PFSK-1 (cell line): ENCODE data around the gene SH2D4B.

ENCODE experiments used
- FOXP2 ChIP-seq: optimal IDR thresholded peaks from 2 replicates; pipeline ENCODE3; 2011; ENCODE audit warnings: borderline replicate concordance, control low read depth, inconsistent platforms; ENCODE audit not compliant: insufficient read depth; ENCODE audit errors: extremely low read length, extremely low read depth
- POLR2AphosphoS5 ChIP-seq: IDR thresholded peaks from 2 replicates; pipeline ENCODE4 v1.6.1; 2012; ENCODE audit warnings: low read depth, mild to moderate bottlenecking, control low read depth, low read length, moderate library complexity
- REST ChIP-seq, 2 experiments: IDR thresholded peaks; 2 replicates each; pipeline versions ENCODE4 v1.6.1 to v1.8.0; 2011 to 2012; ENCODE audit warnings: low read depth in 2 of 2, low read length in 2 of 2, control low read depth in 1 of 2, inconsistent platforms in 1 of 2, mild to moderate bottlenecking in 1 of 2, moderate library complexity in 1 of 2; ENCODE audit not compliant: insufficient read depth in 1 of 2
- SIN3A ChIP-seq: IDR thresholded peaks from 2 replicates; pipeline ENCODE4 v1.6.1; 2012; ENCODE audit warnings: mild to moderate bottlenecking, low read length, moderate library complexity, borderline replicate concordance; ENCODE audit not compliant: insufficient read depth
- TAF1 ChIP-seq: IDR thresholded peaks from 2 replicates; pipeline ENCODE4 v1.6.1; 2012; ENCODE audit warnings: low read length, control low read depth, borderline replicate concordance; ENCODE audit not compliant: insufficient read depth

The SH2D4B gene

GRCh38 chr10:80600256-80600655, 62.6 kb downstream of the SH2D4B start:
- TF ChIP-seq SIN3A (no peak), FOXP2 (no peak), REST (IDR thresholded peaks at IDR 0.05; ENCODE audit: insufficient read depth in 1 of 2, low read depth in 2 of 2, low read length in 2 of 2) (no peak), TAF1 (no peak), POLR2AphosphoS5 (no peak)

- TF ChIP-seq REST (IDR thresholded peaks at IDR 0.05; ENCODE audit: insufficient read depth in 1 of 2, low read depth in 2 of 2, low read length in 2 of 2) = no peak
- TF ChIP-seq POLR2AphosphoS5 = no peak
- no peak for TF ChIP-seq FOXP2
- TF ChIP-seq SIN3A = no peak
- no peak for TF ChIP-seq TAF1
Measured at GRCh38 chr10:80602881-80603280, 65.2 kb downstream of the SH2D4B start.

DNA sequence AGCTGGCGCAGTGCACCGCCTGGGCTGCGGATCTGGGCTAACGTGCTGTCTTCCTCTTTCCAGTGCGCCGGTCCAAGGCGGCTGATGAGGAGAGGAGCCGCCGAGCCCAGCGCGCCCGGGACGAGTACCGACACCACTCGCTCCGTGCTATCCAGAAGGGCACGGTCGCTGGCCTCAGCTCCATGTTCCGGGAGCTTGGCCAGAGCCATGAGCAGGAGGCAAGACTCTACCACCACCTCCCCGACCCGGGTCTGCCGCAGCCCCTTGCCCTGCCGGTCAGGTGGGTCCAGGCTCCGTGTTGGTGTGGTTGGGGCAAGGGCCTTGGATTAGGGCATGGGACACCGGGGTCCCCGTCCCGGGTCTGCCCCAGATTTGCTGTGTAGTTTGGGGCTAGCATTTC, 65.8 kb downstream of the SH2D4B start:
- TF ChIP-seq TAF1 (no peak), FOXP2 (no peak), POLR2AphosphoS5 (no peak), REST (IDR thresholded peaks at IDR 0.05; ENCODE audit: insufficient read depth in 1 of 2, low read depth in 2 of 2, low read length in 2 of 2) (no peak), SIN3A (no peak)

- TF ChIP-seq REST (IDR thresholded peaks at IDR 0.05; ENCODE audit: insufficient read depth in 1 of 2, low read depth in 2 of 2, low read length in 2 of 2) (no peak), TAF1 (no peak)
Measured at GRCh38 chr10:80608706-80609105, 71.0 kb downstream of the SH2D4B start.

- TF ChIP-seq TAF1 (no peak), POLR2AphosphoS5 (no peak), FOXP2 (no peak), SIN3A (no peak), REST (IDR thresholded peaks at IDR 0.05; ENCODE audit: insufficient read depth in 1 of 2, low read depth in 2 of 2, low read length in 2 of 2) (no peak)
Measured at GRCh38 chr10:80609331-80609730, 71.6 kb downstream of the SH2D4B start.
